HepG2 (cell line): ENCODE results near the gene ADRM1. TPM values are rescaled to one million over a fixed set of nuclear protein-coding genes. Genes with fewer than 3 reads are reported as not detected.

ENCODE experiments used
- AGO1 ChIP-seq: fragments of 200-400 bp; formaldehyde crosslinking; IDR thresholded peaks from 2 replicates; pipeline ENCODE4 v1.6.1; 2017; ENCODE audit warnings: mild to moderate bottlenecking, low read depth, low read length, moderate library complexity; ENCODE audit not compliant: poor library complexity, severe bottlenecking
- AGO2 ChIP-seq: fragments of 200-400 bp; formaldehyde crosslinking; optimal IDR thresholded peaks from 2 replicates; pipeline ENCODE3; 2017; ENCODE audit warnings: mild to moderate bottlenecking, low read depth, low read length, moderate library complexity
- EED ChIP-seq: sonication (generic); formaldehyde crosslinking; IDR thresholded peaks from 2 replicates; pipeline ENCODE4 v1.5.0; 2020; ENCODE audit warnings: mild to moderate bottlenecking, missing genetic modification reagents
- FOSL1 ChIP-seq: sonication (generic); formaldehyde crosslinking; IDR thresholded peaks from 2 replicates; pipeline ENCODE4 v1.9.0; 2021; ENCODE audit warnings: missing genetic modification reagents, borderline replicate concordance
- HNF4A ChIP-seq: sonication (generic); formaldehyde crosslinking; IDR thresholded peaks from 2 replicates; pipeline ENCODE4 v1.4.0; 2020; ENCODE audit warnings: missing genetic modification reagents
- HOXA3 ChIP-seq: sonication (generic); formaldehyde crosslinking; IDR thresholded peaks from 2 replicates; pipeline ENCODE4 v1.5.0; 2020; ENCODE audit warnings: missing genetic modification reagents
- KDM5B ChIP-seq: sonication (generic); formaldehyde crosslinking; IDR thresholded peaks from 2 replicates; pipeline ENCODE4 v1.4.0; 2020; ENCODE audit warnings: missing genetic modification reagents, mild to moderate bottlenecking, borderline replicate concordance
- NRL ChIP-seq: sonication (generic); formaldehyde crosslinking; IDR thresholded peaks from 2 replicates; pipeline ENCODE4 v1.5.0; 2020; ENCODE audit warnings: missing genetic modification reagents, mild to moderate bottlenecking, moderate library complexity, borderline replicate concordance
- PCBP1 ChIP-seq: fragments of 200-400 bp; formaldehyde crosslinking; IDR thresholded peaks from 2 replicates; pipeline ENCODE4 v1.6.1; 2017; ENCODE audit warnings: mild to moderate bottlenecking, low read depth, low read length, borderline replicate concordance
- RAD21 ChIP-seq: fragments of 450-650 bp; formaldehyde crosslinking; IDR thresholded peaks from 2 replicates; pipeline ENCODE4 v1.5.0; 2020; ENCODE audit warnings: mild to moderate bottlenecking
- RXRA ChIP-seq: sonication (generic); formaldehyde crosslinking; IDR thresholded peaks from 2 replicates; pipeline ENCODE4 v1.5.1; 2020; ENCODE audit warnings: missing genetic modification reagents
- SP4 ChIP-seq: sonication (generic); formaldehyde crosslinking; IDR thresholded peaks from 2 replicates; pipeline ENCODE4 v1.8.1; 2023; ENCODE audit warnings: mild to moderate bottlenecking, missing genetic modification reagents
- YY1 ChIP-seq: IDR thresholded peaks from 2 replicates; pipeline ENCODE4 v1.6.1; 2011; ENCODE audit warnings: low read length, low read depth, moderate library complexity, mild to moderate bottlenecking; ENCODE audit not compliant: insufficient read depth, insufficient replicate concordance
- ZBTB7B ChIP-seq: sonication (generic); formaldehyde crosslinking; IDR thresholded peaks from 2 replicates; pipeline ENCODE4 v1.4.0; 2020; ENCODE audit warnings: missing genetic modification reagents
- ZMYM3 ChIP-seq: sonication (generic); formaldehyde crosslinking; IDR thresholded peaks from 2 replicates; pipeline ENCODE4 v1.5.1; 2020; ENCODE audit warnings: mild to moderate bottlenecking, missing genetic modification reagents
- ZNF121 ChIP-seq: sonication (generic); formaldehyde crosslinking; IDR thresholded peaks from 2 replicates; pipeline ENCODE4 v1.5.0; 2020; ENCODE audit warnings: mild to moderate bottlenecking, missing genetic modification reagents
- ZNF430 ChIP-seq: sonication (generic); formaldehyde crosslinking; IDR thresholded peaks from 2 replicates; pipeline ENCODE4 v1.9.0; 2021; ENCODE audit warnings: mild to moderate bottlenecking, missing genetic modification reagents
- ZNF687 ChIP-seq: sonication (generic); formaldehyde crosslinking; IDR thresholded peaks from 2 replicates; pipeline ENCODE4 v1.5.1; 2020; ENCODE audit warnings: mild to moderate bottlenecking, missing genetic modification reagents, moderate library complexity
- ZNF878 ChIP-seq: sonication (generic); formaldehyde crosslinking; IDR thresholded peaks from 2 replicates; pipeline ENCODE4 v1.8.1; 2023; ENCODE audit warnings: mild to moderate bottlenecking, missing genetic modification reagents, moderate library complexity
- ZSCAN25 ChIP-seq: sonication (generic); formaldehyde crosslinking; IDR thresholded peaks from 2 replicates; pipeline ENCODE4 v1.8.0; 2022; ENCODE audit warnings: mild to moderate bottlenecking, missing genetic modification reagents
- polyA plus RNA-seq, 8 experiments: library from polyadenylated mRNA; depleted of rRNA in 3 of 8; stranded (reverse) in 7 of 8; unstranded in 1 of 8; fragments of >200 nt; fragmentation: Illumina TruSeq in 4 of 8; extraction: Trizol in 4 of 8; gene quantifications; 2 replicates each; pipeline versions ENCODE4 v1.2.1 to v1.2.3, GENCODE V29; 2011 to 2016; ENCODE audit warnings: low read depth in 4 of 8, missing spikeins in 1 of 8, mixed read lengths in 1 of 8; ENCODE audit not compliant: insufficient read depth in 1 of 8
- total RNA-seq, 5 experiments: library from RNA; depleted of rRNA; stranded (reverse); fragments of >200 nt; fragmentation: Illumina TruSeq; extraction: Trizol; gene quantifications; 2 replicates each; pipeline ENCODE4 v1.2.3, GENCODE V29; 2016; ENCODE audit warnings: low read depth in 1 of 5

ADRM1 gene
- total and polyA plus RNA-seq, 2 of the 13 experiments (the other 11 are each of a cell fraction or from before 2014, with no cell fraction given): 92.9 to 154 TPM

GRCh38 chr20:62350098-62350628 lies 47.4 kb downstream of the ADRM1 start (continued):
- TF ChIP-seq YY1 (peak; percentile 12), FOSL1 (CRISPR knock-in tag) (0 out of 2 replicates have a peak, but pooled peaks have one; percentile 27), ZMYM3 (peak; percentile 81), PCBP1 (0 out of 2 replicates have a peak, but pooled peaks have one; percentile 18), HNF4A (peak; percentile 44; the same call in 1 of the 2 replicates), AGO1 (peak; percentile 62), ZNF121 (CRISPR knock-in tag) (peak; percentile 99), ZNF878 (CRISPR knock-in tag) (no peak), SP4 (CRISPR knock-in tag) (0 out of 2 replicates have a peak, but pooled peaks have one; percentile 18), RAD21 (CRISPR knock-in tag) (0 out of 2 replicates have a peak, but pooled peaks have one; percentile 12), ZBTB7B (CRISPR knock-in tag) (0 out of 2 replicates have a peak, but pooled peaks have one; percentile 35), AGO2 (peak; percentile 90), HOXA3 (CRISPR knock-in tag) (peak; percentile 42; the same call in 1 of the 2 replicates), RXRA (CRISPR knock-in tag) (peak; percentile 33; the same call in 1 of the 2 replicates), KDM5B (CRISPR knock-in tag) (0 out of 2 replicates have a peak, but pooled peaks have one; percentile 20), ZNF430 (CRISPR knock-in tag) (no peak), ZNF687 (CRISPR knock-in tag) (peak; percentile 56), ZSCAN25 (CRISPR knock-in tag) (peak; percentile 96), EED (CRISPR knock-in tag) (no peak), NRL (CRISPR knock-in tag) (peak; percentile 26; the same call in 1 of the 2 replicates)
